Activated naive CD8-positive, alpha-beta T cell (primary cell): ENCODE data around the gene MKKS.

ENCODE experiments used
- H3K27ac Mint-ChIP-seq: one replicate; pipeline ENCODE4 v1.8.0; 2021; ENCODE audit warnings: mixed read lengths
- H3K27me3 Mint-ChIP-seq: one replicate; pipeline ENCODE4 v1.8.0; 2021; ENCODE audit warnings: mixed read lengths
- H3K36me3 Mint-ChIP-seq: one replicate; pipeline ENCODE4 v1.8.0; 2021; ENCODE audit warnings: mixed read lengths
- H3K4me1 Mint-ChIP-seq: one replicate; pipeline ENCODE4 v1.8.0; 2021; ENCODE audit warnings: low read depth, mixed read lengths
- H3K4me3 Mint-ChIP-seq: one replicate; pipeline ENCODE4 v1.8.0; 2021; ENCODE audit warnings: mild to moderate bottlenecking, mixed read lengths
- H3K9me3 Mint-ChIP-seq: one replicate; pipeline ENCODE4 v1.8.0; 2021; ENCODE audit warnings: low read depth, mixed read lengths

The MKKS gene

GRCh38 chr20:10376270-10377075, 57.5 kb downstream of the MKKS start:
- peaks cover 12% of the 10 kb centered on the region for H3K27me3 Mint-ChIP-seq
- no peak overlapping the region for H3K4me3 Mint-ChIP-seq
- no peaks in the 10 kb centered on the region for H3K36me3 Mint-ChIP-seq
- H3K27ac Mint-ChIP-seq, result no peak overlapping the region
- H3K9me3 Mint-ChIP-seq, result peaks cover 5% of the 10 kb centered on the region
- H3K4me1 Mint-ChIP-seq, result no peaks in the 10 kb centered on the region

DNA sequence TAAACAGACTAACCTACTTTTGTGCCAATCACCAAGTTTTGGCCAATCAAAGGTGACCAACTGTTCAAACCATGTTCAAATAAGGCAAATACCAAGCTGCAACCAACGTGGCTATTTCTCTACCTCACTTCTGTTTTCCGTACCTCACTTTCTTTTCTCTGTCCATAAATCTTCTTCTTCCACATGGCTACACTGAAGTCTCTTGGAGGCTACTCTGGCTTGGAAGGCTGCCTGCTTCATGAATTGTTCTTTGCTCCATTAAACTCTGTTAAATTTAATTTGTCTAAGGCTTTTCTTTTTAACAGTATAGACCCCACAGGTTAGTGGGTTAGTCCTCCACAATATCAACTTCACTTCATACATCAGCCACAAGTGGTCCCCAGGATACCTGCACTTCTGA, 58.8 kb downstream of the MKKS start:
- no peak overlapping the region for H3K27ac Mint-ChIP-seq
- peaks cover 5% of the 10 kb centered on the region for H3K9me3 Mint-ChIP-seq
- H3K27me3 Mint-ChIP-seq, result peaks cover 14% of the 10 kb centered on the region
- H3K4me3 Mint-ChIP-seq, result no peak overlapping the region
- no peaks in the 10 kb centered on the region for H3K4me1 Mint-ChIP-seq
- H3K36me3 Mint-ChIP-seq, result no peaks in the 10 kb centered on the region

DNA sequence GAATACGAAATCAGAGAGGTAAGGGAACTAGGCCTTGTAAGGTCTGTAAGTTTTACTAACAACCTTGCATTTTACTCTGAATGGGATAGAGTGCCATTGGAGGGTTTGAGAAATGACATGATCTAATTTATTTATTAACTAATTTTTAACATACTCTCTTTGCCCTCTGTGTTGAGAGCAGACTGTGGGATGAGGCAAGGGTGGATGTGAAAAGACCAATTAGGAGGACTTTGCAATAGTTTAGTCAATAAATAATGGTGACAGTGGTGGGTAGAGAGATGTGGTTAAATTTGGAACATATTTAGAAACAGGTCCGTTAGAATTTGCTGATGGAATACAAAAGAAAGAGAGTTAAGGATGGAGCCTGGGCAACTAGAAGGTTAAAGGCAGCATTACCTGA, 60.0 kb downstream of the MKKS start:
- H3K9me3 Mint-ChIP-seq, result peaks cover 5% of the 10 kb centered on the region
- no peak overlapping the region for H3K27ac Mint-ChIP-seq
- no peak overlapping the region for H3K4me3 Mint-ChIP-seq
- H3K27me3 Mint-ChIP-seq, result peaks cover 18% of the 10 kb centered on the region
- H3K36me3 Mint-ChIP-seq, result no peaks in the 10 kb centered on the region
- H3K4me1 Mint-ChIP-seq, result no peaks in the 10 kb centered on the region

DNA sequence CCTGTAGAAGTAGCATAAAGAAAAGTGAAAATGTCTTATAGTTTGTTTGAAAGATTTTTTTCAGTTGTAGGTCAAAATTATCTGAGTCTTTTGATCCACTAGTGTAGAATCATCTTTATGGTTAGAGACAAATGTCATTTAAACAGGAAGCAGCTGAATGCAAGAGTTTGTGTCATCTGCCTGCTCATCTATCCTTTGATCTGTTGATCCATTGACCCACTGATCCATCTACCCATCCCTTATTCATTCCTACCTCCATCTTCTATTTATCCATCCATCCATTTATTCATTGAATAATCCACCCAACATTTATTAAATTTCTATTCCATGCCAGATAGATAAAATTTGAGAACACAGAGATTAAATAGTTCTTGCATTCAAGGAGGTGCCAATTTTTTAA, 62.6 kb downstream of the MKKS start:
- Mint-ChIP-seq H3K27ac (no peak overlapping the region), H3K27me3 (peaks cover 20% of the 10 kb centered on the region), H3K4me3 (no peak overlapping the region), H3K4me1 (no peaks in the 10 kb centered on the region), H3K9me3 (peaks cover 5% of the 10 kb centered on the region), H3K36me3 (no peaks in the 10 kb centered on the region)

DNA sequence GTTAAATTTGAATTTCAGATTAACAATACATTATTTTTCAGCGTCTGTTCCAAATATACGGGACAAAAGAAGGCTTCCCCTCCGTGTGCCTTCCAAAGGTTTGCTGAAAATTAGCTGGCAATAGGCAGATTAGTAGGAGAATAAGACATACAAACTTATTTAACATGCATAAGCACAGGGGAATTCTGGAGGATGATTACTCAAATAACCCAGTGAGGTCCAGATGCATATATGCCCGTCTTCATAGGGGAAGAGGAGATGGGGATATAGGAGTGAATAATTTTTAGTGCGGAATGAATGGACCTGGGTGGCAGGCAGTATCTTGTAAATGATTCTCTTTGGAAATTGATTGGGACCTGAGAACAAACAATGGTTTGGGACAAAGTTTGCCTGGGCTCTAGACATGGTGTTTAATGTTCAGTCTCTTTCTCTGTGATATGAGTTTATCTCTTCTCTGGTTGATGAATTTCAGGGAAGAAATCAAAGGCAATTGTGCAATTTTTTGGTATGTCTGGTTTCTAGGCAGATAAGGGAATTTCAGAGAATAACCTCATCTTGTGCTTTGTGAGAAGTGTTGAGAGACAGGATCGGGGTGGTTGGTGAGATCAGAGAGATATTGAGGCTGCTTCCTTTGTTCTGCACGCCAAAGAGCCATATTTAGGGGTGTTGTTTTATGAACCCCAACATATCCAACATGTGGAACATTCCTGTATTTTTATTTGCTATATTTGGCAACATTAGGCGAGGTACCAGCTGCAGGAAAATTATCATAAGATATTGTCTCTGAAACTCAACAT, 63.7 kb downstream of the MKKS start:
- Mint-ChIP-seq H3K9me3 (peaks cover 5% of the 10 kb centered on the region), H3K27ac (no peak overlapping the region), H3K27me3 (peaks cover 17% of the 10 kb centered on the region), H3K36me3 (no peaks in the 10 kb centered on the region), H3K4me3 (no peak overlapping the region), H3K4me1 (no peaks in the 10 kb centered on the region)

DNA sequence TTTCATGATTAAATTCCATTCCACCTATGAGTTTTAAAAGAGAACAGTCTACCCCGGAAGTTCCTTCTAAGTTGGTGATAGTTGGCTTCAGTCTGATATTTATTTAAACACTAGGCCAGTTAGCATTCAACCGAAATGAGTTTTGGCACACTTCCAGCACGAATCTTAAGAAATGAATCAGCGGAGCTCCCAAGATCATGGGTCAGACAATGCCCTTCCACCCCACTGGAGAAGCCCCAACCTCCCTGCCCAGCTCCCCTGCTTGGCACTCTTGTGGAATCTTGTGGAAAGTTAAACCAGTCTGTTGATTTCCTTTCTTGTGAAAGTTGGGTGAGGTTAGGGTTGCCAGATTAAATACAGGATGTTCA, 64.3 kb downstream of the MKKS start:
- Mint-ChIP-seq H3K4me3 (no peak overlapping the region), H3K9me3 (peaks cover 5% of the 10 kb centered on the region), H3K27ac (no peak overlapping the region), H3K27me3 (peaks cover 15% of the 10 kb centered on the region), H3K36me3 (no peaks in the 10 kb centered on the region), H3K4me1 (no peaks in the 10 kb centered on the region)

GRCh38 chr20:10368702-10369041, 65.3 kb downstream of the MKKS start:
- Mint-ChIP-seq H3K36me3 (no peaks in the 10 kb centered on the region), H3K4me1 (no peaks in the 10 kb centered on the region), H3K27me3 (peaks cover 15% of the 10 kb centered on the region), H3K9me3 (peaks cover 5% of the 10 kb centered on the region), H3K27ac (no peak overlapping the region), H3K4me3 (no peak overlapping the region)

DNA sequence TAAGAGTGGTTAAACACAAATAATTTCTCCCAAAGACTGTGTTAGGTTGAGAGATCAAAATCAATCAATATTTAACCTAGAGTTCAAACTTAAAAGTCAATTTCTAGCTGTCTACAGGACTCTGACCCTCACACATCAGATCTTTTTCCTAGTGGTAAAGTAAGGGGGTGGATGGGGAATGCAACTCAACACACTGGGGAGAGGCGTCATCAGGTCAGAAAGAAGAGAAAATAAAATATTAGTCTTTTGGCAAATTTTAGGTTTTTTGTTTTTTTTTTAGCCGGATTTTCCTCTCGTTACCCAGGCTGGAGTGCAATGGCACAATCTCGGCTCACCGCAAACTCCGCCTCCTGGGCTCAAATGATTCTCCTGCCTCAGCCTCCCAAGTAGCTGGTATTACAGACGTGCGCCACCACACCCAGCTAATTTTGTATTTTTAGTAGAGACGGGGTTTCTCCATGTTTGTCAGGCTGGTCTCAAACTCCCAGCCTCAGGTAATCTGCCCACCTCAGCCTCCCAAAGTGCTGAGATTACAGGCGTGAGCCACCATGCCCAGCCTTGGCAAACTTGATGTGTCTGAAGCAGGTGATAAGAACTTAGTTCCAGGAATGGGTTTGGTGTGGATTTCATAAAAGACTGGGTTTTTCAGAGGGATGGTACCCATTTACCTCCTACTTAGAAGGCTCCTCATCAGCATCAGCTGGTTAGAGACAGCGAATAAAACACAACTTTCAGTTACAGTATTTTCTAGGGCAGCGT, 65.9 kb downstream of the MKKS start:
- H3K4me1 Mint-ChIP-seq, result no peaks in the 10 kb centered on the region
- peaks cover 1% of the 10 kb centered on the region for H3K9me3 Mint-ChIP-seq
- peaks cover 19% of the 10 kb centered on the region for H3K27me3 Mint-ChIP-seq
- no peaks in the 10 kb centered on the region for H3K36me3 Mint-ChIP-seq
- H3K27ac Mint-ChIP-seq, result no peak overlapping the region
- H3K4me3 Mint-ChIP-seq, result no peak overlapping the region

DNA sequence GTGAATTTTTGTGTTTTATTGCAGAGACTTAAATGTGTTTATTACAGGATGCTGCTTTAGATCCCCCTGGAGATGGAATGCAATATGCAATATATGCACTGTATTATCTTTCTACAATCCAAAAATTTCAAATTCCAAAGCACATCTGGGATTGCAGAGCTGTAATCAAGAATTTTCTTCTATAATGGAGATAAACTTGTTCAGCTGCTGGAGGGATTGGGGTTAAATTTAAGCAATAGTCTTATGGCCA, 66.4 kb downstream of the MKKS start:
- H3K4me1 Mint-ChIP-seq, result no peaks in the 10 kb centered on the region
- H3K4me3 Mint-ChIP-seq, result no peak overlapping the region
- H3K36me3 Mint-ChIP-seq, result no peaks in the 10 kb centered on the region
- H3K9me3 Mint-ChIP-seq, result no peaks in the 10 kb centered on the region
- H3K27me3 Mint-ChIP-seq, result peaks cover 19% of the 10 kb centered on the region
- H3K27ac Mint-ChIP-seq, result no peak overlapping the region

DNA sequence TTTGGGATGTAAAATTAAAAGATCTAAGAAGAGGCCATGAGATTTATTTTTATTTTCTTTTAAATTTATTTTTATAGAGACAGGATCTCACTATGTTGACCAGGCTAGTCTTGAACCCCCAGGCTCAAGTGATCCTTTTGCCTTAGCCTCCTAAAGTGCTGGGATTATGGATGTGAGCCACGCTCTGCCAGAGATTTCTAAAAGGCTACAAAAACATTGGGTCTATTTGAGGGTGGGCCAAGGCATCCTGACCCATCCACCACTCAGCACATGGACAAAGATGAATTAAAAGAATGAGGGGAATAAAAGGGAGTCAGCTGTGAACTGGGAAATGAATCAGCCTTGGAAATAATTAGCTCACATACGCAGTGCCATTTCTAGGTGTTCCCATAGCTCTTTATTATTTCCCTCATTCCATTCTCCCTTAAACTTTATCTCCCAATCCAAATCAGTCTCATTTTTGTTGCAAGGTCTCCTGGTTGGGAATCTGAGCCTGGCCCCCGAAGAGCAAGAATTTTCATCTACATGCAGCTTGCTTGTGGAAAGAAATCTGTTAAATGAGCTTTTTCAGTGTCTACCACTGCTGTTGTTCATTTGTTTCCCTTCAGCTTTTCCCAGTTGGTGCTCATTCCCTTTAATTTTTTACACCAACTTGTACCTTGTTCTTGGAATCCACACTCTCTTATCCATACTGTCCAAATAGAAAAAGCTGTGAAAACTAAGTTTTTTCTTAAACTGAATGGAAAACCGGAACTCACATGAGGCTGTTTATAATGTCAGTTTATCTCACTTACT, 66.9 kb downstream of the MKKS start:
- Mint-ChIP-seq H3K4me1 (no peaks in the 10 kb centered on the region), H3K27ac (no peak overlapping the region), H3K36me3 (no peaks in the 10 kb centered on the region), H3K27me3 (peaks cover 19% of the 10 kb centered on the region), H3K4me3 (no peak overlapping the region), H3K9me3 (no peaks in the 10 kb centered on the region)

- no peaks in the 10 kb centered on the region for H3K36me3 Mint-ChIP-seq
- no peaks in the 10 kb centered on the region for H3K4me1 Mint-ChIP-seq
- no peak overlapping the region for H3K4me3 Mint-ChIP-seq
- no peaks in the 10 kb centered on the region for H3K9me3 Mint-ChIP-seq
- H3K27ac Mint-ChIP-seq, result no peak overlapping the region
- H3K27me3 Mint-ChIP-seq, result peaks cover 11% of the 10 kb centered on the region
These were observed 71.3 kb downstream of the MKKS start for GRCh38 chr20:10362674-10363073.

DNA sequence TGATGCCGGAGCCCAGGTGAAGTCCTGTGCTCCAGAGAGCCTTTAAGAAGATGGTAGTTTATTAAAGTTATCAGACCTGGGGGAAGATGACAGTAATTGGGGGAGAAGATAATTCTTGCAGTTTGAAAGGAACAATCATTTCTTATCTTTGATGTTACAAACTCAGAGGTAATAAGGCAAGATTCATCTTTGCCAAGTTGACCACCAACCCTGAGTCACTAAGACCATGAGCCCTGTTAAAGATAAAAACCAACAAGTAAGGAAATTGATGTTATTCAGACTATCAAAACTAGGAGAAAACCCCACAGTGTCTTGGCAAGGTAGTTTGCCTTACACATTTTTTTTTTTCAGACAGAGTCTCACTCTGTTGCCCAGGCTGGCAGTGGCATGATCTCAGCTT, 73.1 kb downstream of the MKKS start:
- Mint-ChIP-seq H3K27me3 (peaks cover 11% of the 10 kb centered on the region), H3K36me3 (no peaks in the 10 kb centered on the region), H3K27ac (no peak overlapping the region)

GRCh38 chr20:10359621-10360040, 74.4 kb downstream of the MKKS start:
- no peaks in the 10 kb centered on the region for H3K36me3 Mint-ChIP-seq
- H3K9me3 Mint-ChIP-seq, result peaks cover 3% of the 10 kb centered on the region
- H3K4me1 Mint-ChIP-seq, result no peaks in the 10 kb centered on the region
- H3K27me3 Mint-ChIP-seq, result peaks cover 8% of the 10 kb centered on the region
- H3K27ac Mint-ChIP-seq, result no peak overlapping the region
- H3K4me3 Mint-ChIP-seq, result no peak overlapping the region

More for the DNA sequence above, 73.1 kb downstream of the MKKS start:
- no peak overlapping the region for H3K4me3 Mint-ChIP-seq
- no peaks in the 10 kb centered on the region for H3K4me1 Mint-ChIP-seq
- H3K9me3 Mint-ChIP-seq, result peaks cover 3% of the 10 kb centered on the region

- Mint-ChIP-seq H3K9me3 (peaks cover 3% of the 10 kb centered on the region), H3K27me3 (peaks cover 3% of the 10 kb centered on the region), H3K36me3 (no peaks in the 10 kb centered on the region), H3K4me3 (no peak overlapping the region), H3K27ac (no peak overlapping the region), H3K4me1 (no peaks in the 10 kb centered on the region)
These were observed 76.0 kb downstream of the MKKS start for GRCh38 chr20:10357974-10358373.
